HepG2 (cell line): ENCODE data around the gene ZFP3. TPM values are rescaled to one million over a fixed set of nuclear protein-coding genes. Genes with fewer than 3 reads are reported as not detected.
A peak's percentile ranks its signal among the peaks of the same experiment; 100 is the strongest.

ENCODE experiments used
- ATAC-seq: fragments of 200-7000 bp; cut with Tn5 transposase; 3 replicates; pipeline ENCODE4 v1.9.1; 2020; ENCODE audit warnings: mild to moderate bottlenecking, moderate library complexity
- BruUV-seq: library from RNA; stranded (reverse); fragments of 400-500 nt; replicated peaks from 2 replicates; lab custom pipeline; 2021; lab: Mats Ljungman, UMichigan
- CTCF ChIA-PET: fragments of 300-600 bp; formaldehyde crosslinking; extraction: SDS; loops from one replicate; lab custom pipeline; 2021; ENCODE audit warnings: low total read pairs, inconsistent platforms, low intra/inter-chr PET ratio; lab: Yijun Ruan, JAX
- POLR2A ChIA-PET: fragments of 350-600 bp; sonication (Branson Sonifier 250); formaldehyde crosslinking; loops from one replicate; lab custom pipeline; 2020; ENCODE audit warnings: antibody characterized with exemption, inconsistent platforms; lab: Yijun Ruan, JAX
- DNase-seq: peaks from one replicate; pipeline ENCODE4 v3.0.0-alpha.2; 2015; ENCODE audit warnings: low spot score
- FAIRE-seq: peaks from 3 replicates; lab custom pipeline; 2011; peaks lifted over from hg19 to GRCh38; lab: Jason Lieb, UNC
- H2AFZ ChIP-seq: one replicate; pipeline ENCODE4 v1.6.1; 2011; ENCODE audit warnings: low read length, inconsistent platforms
- H3K27ac ChIP-seq: fragments of 300-600 bp; 3 replicates; pipeline ENCODE4 v1.8.0; 2011; ENCODE audit warnings: mixed run types, mild to moderate bottlenecking, mixed read lengths, low read length, inconsistent platforms; ENCODE audit not compliant: insufficient read depth; ENCODE audit errors: extremely low read length
- H3K27me3 ChIP-seq, 2 experiments: fragments of 200-600 bp in 1 of 2; 2 replicates in 1 of 2; 3 replicates in 1 of 2; pipeline versions ENCODE4 v1.6.0 to v1.8.0; 2011; ENCODE audit warnings: low read length in 2 of 2, mild to moderate bottlenecking in 2 of 2, moderate library complexity in 2 of 2, inconsistent platforms in 1 of 2; ENCODE audit not compliant: insufficient read depth in 2 of 2, control insufficient read depth in 1 of 2
- H3K36me3 ChIP-seq, 2 experiments: fragments of 200-600 bp in 1 of 2; replicated peaks in 1 of 2; 2 replicates in 1 of 2; 3 replicates in 1 of 2; pipeline versions ENCODE4 v1.5.1 to v1.8.0; 2011; ENCODE audit warnings: low read length in 2 of 2, inconsistent platforms in 1 of 2; ENCODE audit not compliant: insufficient read depth in 2 of 2, control insufficient read depth in 1 of 2
- H3K4me1 ChIP-seq: 2 replicates; pipeline ENCODE4 v1.5.1; 2012; ENCODE audit warnings: low read length, inconsistent platforms; ENCODE audit not compliant: insufficient read depth
- H3K4me2 ChIP-seq: 2 replicates; pipeline ENCODE4 v1.6.0; 2011; ENCODE audit warnings: low read depth, low read length, inconsistent platforms
- H3K4me3 ChIP-seq, 3 experiments: fragments of 200-600 bp in 1 of 3; sonication (generic), shearing (Covaris generic) in 1 of 3; replicated peaks in 1 of 3; 2 replicates each; pipeline ENCODE4 v1.5.1; 2011 to 2016; ENCODE audit warnings: low read length in 3 of 3, inconsistent platforms in 2 of 3, low read depth in 2 of 3, mild to moderate bottlenecking in 2 of 3, control low read depth in 1 of 3, mixed read lengths in 1 of 3; ENCODE audit not compliant: insufficient read depth in 1 of 3
- H3K79me2 ChIP-seq: one replicate; pipeline ENCODE4 v1.6.1; 2011; ENCODE audit warnings: low read length, inconsistent platforms; ENCODE audit not compliant: insufficient read depth
- H3K9ac ChIP-seq: 2 replicates; pipeline ENCODE4 v1.6.0; 2011; ENCODE audit warnings: mild to moderate bottlenecking, low read depth, low read length, inconsistent platforms; ENCODE audit not compliant: insufficient read depth
- H3K9me3 ChIP-seq: 2 replicates; pipeline ENCODE4 v1.5.1; 2012; ENCODE audit warnings: mild to moderate bottlenecking, low read length
- H4K20me1 ChIP-seq: 2 replicates; pipeline ENCODE4 v1.6.0; 2011; ENCODE audit warnings: inconsistent platforms, mild to moderate bottlenecking, low read length, moderate library complexity; ENCODE audit not compliant: insufficient read depth
- ARID2 ChIP-seq: sonication (generic); formaldehyde crosslinking; IDR thresholded peaks from 2 replicates; pipeline ENCODE4 v1.8.1; 2022; ENCODE audit warnings: mild to moderate bottlenecking, missing genetic modification reagents, borderline replicate concordance
- FOXO1 ChIP-seq: sonication (generic); formaldehyde crosslinking; IDR thresholded peaks from 2 replicates; pipeline ENCODE4 v1.4.0; 2020; ENCODE audit warnings: missing genetic modification reagents
- HNRNPUL1 ChIP-seq: fragments of 200-400 bp; formaldehyde crosslinking; IDR thresholded peaks from 2 replicates; pipeline ENCODE4 v1.6.1; 2017; ENCODE audit warnings: low read depth, mild to moderate bottlenecking, low read length, moderate library complexity
- PHB2 ChIP-seq: fragments of 450-650 bp; IDR thresholded peaks from 2 replicates; pipeline ENCODE4 v1.6.1; 2018; ENCODE audit not compliant: partially characterized antibody
- SCMH1 ChIP-seq: sonication (generic); formaldehyde crosslinking; IDR thresholded peaks from 2 replicates; pipeline ENCODE4 v1.9.0; 2021; ENCODE audit warnings: missing genetic modification reagents, mild to moderate bottlenecking, borderline replicate concordance
- SNAI1 ChIP-seq: sonication (generic); formaldehyde crosslinking; IDR thresholded peaks from 2 replicates; pipeline ENCODE4 v1.5.0; 2020; ENCODE audit warnings: mild to moderate bottlenecking, missing genetic modification reagents, borderline replicate concordance
- XBP1 ChIP-seq: sonication (generic); formaldehyde crosslinking; IDR thresholded peaks from 2 replicates; pipeline ENCODE4 v1.5.0; 2020; ENCODE audit warnings: missing genetic modification reagents
- ZKSCAN1 ChIP-seq: fragments of 150-350 bp; IDR thresholded peaks from 2 replicates; pipeline ENCODE4 v1.6.1; 2014; ENCODE audit warnings: low read length
- ZKSCAN8 ChIP-seq: IDR thresholded peaks from 2 replicates; pipeline ENCODE4 v1.6.1; 2016; ENCODE audit warnings: borderline replicate concordance, missing genetic modification reagents, missing compliant biosample characterization
- ZMYM2 ChIP-seq: sonication (generic); formaldehyde crosslinking; IDR thresholded peaks from 2 replicates; pipeline ENCODE4 v1.8.0; 2022; ENCODE audit warnings: mild to moderate bottlenecking, missing genetic modification reagents
- ZNF350 ChIP-seq: sonication (generic); formaldehyde crosslinking; IDR thresholded peaks from 2 replicates; pipeline ENCODE4 v1.4.0; 2020; ENCODE audit warnings: mild to moderate bottlenecking, low read depth, missing genetic modification reagents, borderline replicate concordance
- ZNF44 ChIP-seq: sonication (generic); formaldehyde crosslinking; IDR thresholded peaks from 2 replicates; pipeline ENCODE4 v1.5.1; 2020; ENCODE audit warnings: mild to moderate bottlenecking, missing genetic modification reagents
- ZNF564 ChIP-seq: sonication (generic); formaldehyde crosslinking; IDR thresholded peaks from 2 replicates; pipeline ENCODE4 v1.8.1; 2023; ENCODE audit warnings: mild to moderate bottlenecking, missing genetic modification reagents
- ZNF703 ChIP-seq: sonication (generic); formaldehyde crosslinking; IDR thresholded peaks from 2 replicates; pipeline ENCODE4 v1.5.1; 2020; ENCODE audit warnings: missing genetic modification reagents, mild to moderate bottlenecking, moderate library complexity, borderline replicate concordance
- ZNF775 ChIP-seq: sonication (generic); formaldehyde crosslinking; IDR thresholded peaks from 2 replicates; pipeline ENCODE4 v1.4.0; 2020; ENCODE audit warnings: missing genetic modification reagents, mild to moderate bottlenecking, moderate library complexity, borderline replicate concordance
- ZNF878 ChIP-seq: sonication (generic); formaldehyde crosslinking; IDR thresholded peaks from 2 replicates; pipeline ENCODE4 v1.8.1; 2023; ENCODE audit warnings: mild to moderate bottlenecking, missing genetic modification reagents, moderate library complexity
- WGBS: methylation state at CpG from one replicate; pipeline ENCODE4 v1.1.6; 2017; ENCODE audit warnings: low lambda C conversion rate; 5-methylcytosine and 5-hydroxymethylcytosine counted together
- in situ Hi-C: cut with HindIII; loops from 2 replicates; pipeline ENCODE4 v1.10.0; 2017; ENCODE audit warnings: low pct_unique_long_range_greater_than_20kb; ENCODE audit not compliant: extremely low pct_ligation_motif_present
- intact Hi-C: fragments of 100-400 bp; cut with micrococcal nuclease; formaldehyde crosslinking; loops from one replicate; pipeline ENCODE4 v1.10.0; 2022; ENCODE audit not compliant: unreplicated experiment
- polyA plus RNA-seq, 8 experiments: library from polyadenylated mRNA; depleted of rRNA in 3 of 8; stranded (reverse) in 7 of 8; unstranded in 1 of 8; fragments of >200 nt; fragmentation: Illumina TruSeq in 4 of 8; extraction: Trizol in 4 of 8; gene quantifications; 2 replicates each; pipeline versions ENCODE4 v1.2.1 to v1.2.3, GENCODE V29; 2011 to 2016; ENCODE audit warnings: low read depth in 4 of 8, missing spikeins in 1 of 8, mixed read lengths in 1 of 8; ENCODE audit not compliant: insufficient read depth in 1 of 8
- total RNA-seq, 5 experiments: library from RNA; depleted of rRNA; stranded (reverse); fragments of >200 nt; fragmentation: Illumina TruSeq; extraction: Trizol; gene quantifications; 2 replicates each; pipeline ENCODE4 v1.2.3, GENCODE V29; 2016; ENCODE audit warnings: low read depth in 1 of 5
- TF ChIP-seq, protein P1 (sequence below): fragments of 450-650 bp; IDR thresholded peaks from 2 replicates; pipeline ENCODE4 v1.6.1; 2017; ENCODE audit warnings: mild to moderate bottlenecking

ZFP3 gene
- total and polyA plus RNA-seq, 2 of the 13 experiments (the other 11 are each of a cell fraction or from before 2014, with no cell fraction given), result not detected

DNA sequence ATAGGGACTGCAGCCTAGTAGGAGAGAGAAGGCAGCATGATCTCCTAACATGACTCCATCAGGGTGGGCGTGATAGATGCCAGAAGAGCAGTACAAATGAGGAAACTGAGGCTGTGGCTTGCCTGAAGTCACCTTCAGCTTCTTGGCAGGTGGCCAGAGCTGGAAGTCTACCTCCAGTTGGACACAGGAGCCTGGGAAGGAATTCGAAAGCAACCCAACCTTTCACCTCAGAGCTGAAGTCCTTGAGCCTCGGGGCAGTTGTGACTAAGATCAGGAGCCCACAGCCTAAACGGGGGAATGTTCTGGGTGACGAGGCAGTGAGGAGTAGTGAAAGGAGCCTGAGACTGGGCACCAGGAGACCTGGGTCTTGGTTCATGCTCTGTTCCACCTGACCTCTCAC, 33.6 kb upstream of the ZFP3 start:
- H3K27me3 ChIP-seq, result no peaks in the 10 kb centered on the region; a peak in 1 of 5 replicates
- no peaks in the 10 kb centered on the region for H3K79me2 ChIP-seq
- H2AFZ ChIP-seq, result no peak overlapping the region
- ATAC-seq (peak; percentile 48; the same call in 2 of the 3 replicates), DNase-seq (no peak), FAIRE-seq (no peak)
- ChIA-PET CTCF (no interaction called here), POLR2A (no interaction called here)
- in situ Hi-C loops (no loop called here), intact Hi-C loops (no loop called here)
- H4K20me1 ChIP-seq, result no peaks in the 10 kb centered on the region
- no peak overlapping the region for H3K9ac ChIP-seq
- no TSS peak for BruUV-seq
- no peak overlapping the region for H3K4me3 ChIP-seq
- 0% methylated on average over 4 of the region's 5 CpGs for WGBS
- H3K4me1 ChIP-seq, result peaks cover 27% of the 10 kb centered on the region
- H3K9me3 ChIP-seq, result no peaks in the 10 kb centered on the region
- H3K36me3 ChIP-seq, result no peaks in the 10 kb centered on the region
- no peak overlapping the region for H3K27ac ChIP-seq
- no peak for TF ChIP-seq ZKSCAN8
- TF ChIP-seq SCMH1 (CRISPR knock-in tag), result no peak
- TF ChIP-seq ZNF564 (CRISPR knock-in tag), result no peak
- TF ChIP-seq ZMYM2 (CRISPR knock-in tag), result no peak
- no peak for TF ChIP-seq ZNF703 (CRISPR knock-in tag)
- TF ChIP-seq ZNF350, result no peak
- no peak for TF ChIP-seq XBP1 (CRISPR knock-in tag)
- TF ChIP-seq ZNF775 (CRISPR knock-in tag), result no peak
- TF ChIP-seq FOXO1 (CRISPR knock-in tag), result no peak
- no peak for TF ChIP-seq PHB2
- TF ChIP-seq, protein P1, sequence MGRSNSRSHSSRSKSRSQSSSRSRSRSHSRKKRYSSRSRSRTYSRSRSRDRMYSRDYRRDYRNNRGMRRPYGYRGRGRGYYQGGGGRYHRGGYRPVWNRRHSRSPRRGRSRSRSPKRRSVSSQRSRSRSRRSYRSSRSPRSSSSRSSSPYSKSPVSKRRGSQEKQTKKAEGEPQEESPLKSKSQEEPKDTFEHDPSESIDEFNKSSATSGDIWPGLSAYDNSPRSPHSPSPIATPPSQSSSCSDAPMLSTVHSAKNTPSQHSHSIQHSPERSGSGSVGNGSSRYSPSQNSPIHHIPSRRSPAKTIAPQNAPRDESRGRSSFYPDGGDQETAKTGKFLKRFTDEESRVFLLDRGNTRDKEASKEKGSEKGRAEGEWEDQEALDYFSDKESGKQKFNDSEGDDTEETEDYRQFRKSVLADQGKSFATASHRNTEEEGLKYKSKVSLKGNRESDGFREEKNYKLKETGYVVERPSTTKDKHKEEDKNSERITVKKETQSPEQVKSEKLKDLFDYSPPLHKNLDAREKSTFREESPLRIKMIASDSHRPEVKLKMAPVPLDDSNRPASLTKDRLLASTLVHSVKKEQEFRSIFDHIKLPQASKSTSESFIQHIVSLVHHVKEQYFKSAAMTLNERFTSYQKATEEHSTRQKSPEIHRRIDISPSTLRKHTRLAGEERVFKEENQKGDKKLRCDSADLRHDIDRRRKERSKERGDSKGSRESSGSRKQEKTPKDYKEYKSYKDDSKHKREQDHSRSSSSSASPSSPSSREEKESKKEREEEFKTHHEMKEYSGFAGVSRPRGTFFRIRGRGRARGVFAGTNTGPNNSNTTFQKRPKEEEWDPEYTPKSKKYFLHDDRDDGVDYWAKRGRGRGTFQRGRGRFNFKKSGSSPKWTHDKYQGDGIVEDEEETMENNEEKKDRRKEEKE, result no peak
- no peak for TF ChIP-seq ARID2 (CRISPR knock-in tag)
- no peak for TF ChIP-seq HNRNPUL1
- TF ChIP-seq ZNF878 (CRISPR knock-in tag), result no peak
- no peak for TF ChIP-seq ZNF44
- no peak for TF ChIP-seq ZKSCAN1
- no peak for TF ChIP-seq SNAI1 (CRISPR knock-in tag)
- no peak overlapping the region for H3K4me2 ChIP-seq
